Germinal center (tissue), 1 donor: ENCODE data around the gene CDH4.

Experiments
- DNase-seq: peaks from one replicate; pipeline ENCODE4 v3.0.0; 2012; ENCODE audit warnings: mixed read lengths, low spot score

Gene CDH4

GRCh38 chr20:61900011-61900944 lies 648.2 kb downstream of the CDH4 start:
- DNase-seq, result no peak

GRCh38 chr20:61900945-61901293 lies 648.9 kb downstream of the CDH4 start:
- no peak for DNase-seq

GRCh38 chr20:61901392-61902220 lies 649.5 kb downstream of the CDH4 start:
- DNase-seq, result no peak

GRCh38 chr20:61902221-61902869 lies 650.3 kb downstream of the CDH4 start:
- no peak for DNase-seq

- DNase-seq, result no peak
Measured at GRCh38 chr20:61903575-61904340, 651.7 kb downstream of the CDH4 start.

- no peak for DNase-seq
Measured at GRCh38 chr20:61904456-61904855, 652.4 kb downstream of the CDH4 start.

GRCh38 chr20:61905781-61906523 lies 653.9 kb downstream of the CDH4 start:
- DNase-seq, result no peak

- no peak for DNase-seq
Measured at GRCh38 chr20:61907081-61907891, 655.2 kb downstream of the CDH4 start.

- DNase-seq, result no peak
Measured at GRCh38 chr20:61908057-61909026, 656.3 kb downstream of the CDH4 start.

GRCh38 chr20:61909028-61909427 lies 657.0 kb downstream of the CDH4 start:
- DNase-seq, result no peak

- DNase-seq, result no peak
Measured at GRCh38 chr20:61909821-61910220, 657.8 kb downstream of the CDH4 start.

GRCh38 chr20:61911824-61912223 lies 659.8 kb downstream of the CDH4 start:
- DNase-seq, result no peak

GRCh38 chr20:61912665-61913422 lies 660.8 kb downstream of the CDH4 start:
- no peak for DNase-seq

- no peak for DNase-seq
Measured at GRCh38 chr20:61913423-61914225, 661.6 kb downstream of the CDH4 start.

- no peak for DNase-seq
Measured at GRCh38 chr20:61915101-61915500, 663.0 kb downstream of the CDH4 start.

GRCh38 chr20:61916318-61916891 lies 664.3 kb downstream of the CDH4 start:
- DNase-seq, result no peak
